Stimulated activated naive B cell treated with anti-CD40 and anti-IgM and Interleukin-4, amounts not matched to agents 10 μg/mL and 1 μg/mL and 100 μg/mL, for 72 hours (primary cell): Measurements from ENCODE around the gene PRKRIP1.

Source experiments
- ATAC-seq, 2 donors: fragments of 150-1000 bp; cut with Tn5 transposase; replicated peaks; 2 replicates each; pipeline ENCODE4 v1.10.0; 2021; ENCODE audit warnings: moderate library complexity in 1 of 2
- DNase-seq: peaks from one replicate; pipeline ENCODE4 v3.0.0; 2021
- H3K27ac Mint-ChIP-seq: one replicate; pipeline ENCODE4 v1.8.0; 2022; ENCODE audit warnings: mild to moderate bottlenecking, mixed read lengths
- H3K27me3 Mint-ChIP-seq, 2 donors: one replicate each; pipeline ENCODE4 v1.8.0; 2022; ENCODE audit warnings: mixed read lengths in 2 of 2
- H3K36me3 Mint-ChIP-seq, 2 donors: one replicate each; pipeline ENCODE4 v1.8.0; 2022; ENCODE audit warnings: mixed read lengths in 2 of 2, mild to moderate bottlenecking in 1 of 2
- H3K4me1 Mint-ChIP-seq, 2 donors: one replicate each; pipeline ENCODE4 v1.8.0; 2022; ENCODE audit warnings: mixed read lengths in 2 of 2, mild to moderate bottlenecking in 1 of 2
- H3K4me3 Mint-ChIP-seq, 2 donors: one replicate each; pipeline ENCODE4 v1.8.0; 2022; ENCODE audit warnings: mild to moderate bottlenecking in 2 of 2, mixed read lengths in 2 of 2, moderate library complexity in 1 of 2
- H3K9me3 Mint-ChIP-seq, 2 donors: one replicate each; pipeline ENCODE4 v1.8.0; 2022; ENCODE audit warnings: mixed read lengths in 2 of 2, mild to moderate bottlenecking in 1 of 2

The PRKRIP1 gene

GRCh38 chr7:102429141-102429899 lies 33.2 kb downstream of the PRKRIP1 start:
- DNase-seq (no peak), ATAC-seq (no peak)
- peaks cover 16 to 33% of the 10 kb centered on the region in 2 donors for H3K36me3 Mint-ChIP-seq
- peaks cover 51 to 76% of the 10 kb centered on the region in 2 donors for H3K4me1 Mint-ChIP-seq
- H3K27ac Mint-ChIP-seq: peak overlapping the region; percentile 92
- H3K27me3 Mint-ChIP-seq: no peaks in the 10 kb centered on the region
- peaks cover 0 to 2% of the 10 kb centered on the region in 2 donors for H3K9me3 Mint-ChIP-seq
- peak overlapping the region; percentile 4 to 25 for H3K4me3 Mint-ChIP-seq

GRCh38 chr7:102431617-102432298 lies 35.6 kb downstream of the PRKRIP1 start:
- ATAC-seq (peak; percentile 49 to 53), DNase-seq (no peak)
- Mint-ChIP-seq H3K27ac (peak overlapping the region; percentile 97), H3K9me3 (peaks cover 0 to 2% of the 10 kb centered on the region in 2 donors), H3K36me3 (peaks cover 24 to 34% of the 10 kb centered on the region in 2 donors), H3K27me3 (no peaks in the 10 kb centered on the region), H3K4me1 (peaks cover 44 to 76% of the 10 kb centered on the region in 2 donors), H3K4me3 (peak overlapping the region; percentile 71 to 75)

- Mint-ChIP-seq H3K4me1 (peaks cover 39 to 72% of the 10 kb centered on the region in 2 donors), H3K4me3 (peak overlapping the region; percentile 71 to 72), H3K27me3 (no peaks in the 10 kb centered on the region), H3K27ac (peak overlapping the region; percentile 93), H3K9me3 (peaks cover 0 to 2% of the 10 kb centered on the region in 2 donors), H3K36me3 (peaks cover 24 to 35% of the 10 kb centered on the region in 2 donors)
- ATAC-seq: peak; percentile 59 to 70
- no peak for DNase-seq
These were observed 36.5 kb downstream of the PRKRIP1 start for GRCh38 chr7:102432442-102433218.

GRCh38 chr7:102433219-102434038 lies 37.3 kb downstream of the PRKRIP1 start, which contains the start of gene ORAI2:
Gene ORAI2 (plus strand): TSS chr7:102433575. CDS start chr7:102438957, 5,382 bp downstream.
- Mint-ChIP-seq H3K4me1 (peaks cover 39 to 71% of the 10 kb centered on the region in 2 donors), H3K27me3 (no peaks in the 10 kb centered on the region), H3K9me3 (peaks cover 0 to 2% of the 10 kb centered on the region in 2 donors), H3K36me3 (peaks cover 24 to 40% of the 10 kb centered on the region in 2 donors), H3K27ac (peak within 1 kb of the TSS; percentile 94), H3K4me3 (peak within 1 kb of the TSS; percentile 90 to 94)
- peak; percentile 73 for DNase-seq
- ATAC-seq: peak; percentile 64 to 73

GRCh38 chr7:102434039-102434486 lies 37.9 kb downstream of the PRKRIP1 start:
- Mint-ChIP-seq H3K36me3 (peaks cover 27 to 45% of the 10 kb centered on the region in 2 donors), H3K4me3 (peak overlapping the region; percentile 90 to 94), H3K4me1 (peaks cover 38 to 71% of the 10 kb centered on the region in 2 donors), H3K27me3 (no peaks in the 10 kb centered on the region), H3K9me3 (peaks cover 0 to 2% of the 10 kb centered on the region in 2 donors), H3K27ac (peak overlapping the region; percentile 94)
- ATAC-seq (peak; percentile 15 to 35), DNase-seq (no peak)

GRCh38 chr7:102436118-102436517 lies 40.0 kb downstream of the PRKRIP1 start:
- Mint-ChIP-seq H3K27ac (peak overlapping the region; percentile 92), H3K4me3 (peak overlapping the region; percentile 90 to 94), H3K27me3 (no peaks in the 10 kb centered on the region), H3K9me3 (no peaks in the 10 kb centered on the region), H3K36me3 (peaks cover 33 to 41% of the 10 kb centered on the region in 2 donors), H3K4me1 (peaks cover 23 to 59% of the 10 kb centered on the region in 2 donors)
- ATAC-seq (no peak), DNase-seq (no peak)

- Mint-ChIP-seq H3K4me1 (peaks cover 28 to 66% of the 10 kb centered on the region in 2 donors), H3K36me3 (peaks cover 49 to 57% of the 10 kb centered on the region in 2 donors)
- DNase-seq: no peak
These were observed 44.0 kb downstream of the PRKRIP1 start for GRCh38 chr7:102439963-102440795.

GRCh38 chr7:102444961-102445673 lies 49.0 kb downstream of the PRKRIP1 start:
- peaks cover 36 to 63% of the 10 kb centered on the region in 2 donors for H3K4me1 Mint-ChIP-seq
- ATAC-seq (peak; percentile 73 to 76), DNase-seq (peak; percentile 71)
- peaks cover 51 to 57% of the 10 kb centered on the region in 2 donors for H3K36me3 Mint-ChIP-seq
- H3K27me3 Mint-ChIP-seq: no peaks in the 10 kb centered on the region
- H3K27ac Mint-ChIP-seq: peak overlapping the region; percentile 97
- H3K4me3 Mint-ChIP-seq: peak overlapping the region; percentile 71 to 77
- no peaks in the 10 kb centered on the region for H3K9me3 Mint-ChIP-seq

More at GRCh38 chr7:102439963-102440795, 44.0 kb downstream of the PRKRIP1 start:
- no peak for ATAC-seq
- Mint-ChIP-seq H3K4me3 (no peak overlapping the region), H3K9me3 (no peaks in the 10 kb centered on the region), H3K27ac (peak overlapping the region; percentile 20), H3K27me3 (no peaks in the 10 kb centered on the region)

- Mint-ChIP-seq H3K4me1 (peaks cover 41 to 68% of the 10 kb centered on the region in 2 donors), H3K27me3 (no peaks in the 10 kb centered on the region), H3K4me3 (peak overlapping the region; percentile 26 to 71), H3K27ac (peak overlapping the region; percentile 97), H3K36me3 (peaks cover 54 to 62% of the 10 kb centered on the region in 2 donors), H3K9me3 (no peaks in the 10 kb centered on the region)
- DNase-seq (no peak), ATAC-seq (no peak)
These were observed 49.5 kb downstream of the PRKRIP1 start for GRCh38 chr7:102445674-102446071.

GRCh38 chr7:102446387-102447156 lies 50.4 kb downstream of the PRKRIP1 start:
- peak overlapping the region; percentile 28 to 50 for H3K4me3 Mint-ChIP-seq
- peak overlapping the region; percentile 97 for H3K27ac Mint-ChIP-seq
- H3K9me3 Mint-ChIP-seq: no peaks in the 10 kb centered on the region

GRCh38 chr7:102447311-102447710 lies 51.1 kb downstream of the PRKRIP1 start:
- no peak for DNase-seq
- H3K27me3 Mint-ChIP-seq: no peaks in the 10 kb centered on the region
- peaks cover 45 to 53% of the 10 kb centered on the region in 2 donors for H3K36me3 Mint-ChIP-seq
- H3K9me3 Mint-ChIP-seq: no peaks in the 10 kb centered on the region
- peaks cover 33 to 52% of the 10 kb centered on the region in 2 donors for H3K4me1 Mint-ChIP-seq
- peak overlapping the region; percentile 97 for H3K27ac Mint-ChIP-seq
- ATAC-seq: no peak
- no peak overlapping the region for H3K4me3 Mint-ChIP-seq

More at GRCh38 chr7:102446387-102447156, 50.4 kb downstream of the PRKRIP1 start:
- ATAC-seq: no peak
- Mint-ChIP-seq H3K27me3 (no peaks in the 10 kb centered on the region), H3K4me1 (peaks cover 40 to 59% of the 10 kb centered on the region in 2 donors), H3K36me3 (peaks cover 51 to 61% of the 10 kb centered on the region in 2 donors)
- DNase-seq: no peak
